Epithelial cell of proximal tubule (primary cell): ENCODE data around the gene CD84. TPM values are rescaled to one million over a fixed set of nuclear protein-coding genes. Genes with fewer than 3 reads are reported as not detected.
"Not testable (repeated sequence)": the region's sequence is repeated elsewhere in the genome, so short reads cannot be mapped to it uniquely, and the experiment has no call there.

ENCODE experiments used
- DNase-seq: peaks from one replicate; pipeline ENCODE4 v3.0.0-alpha.2; 2011; ENCODE audit warnings: low read depth
- H3K4me3 ChIP-seq: 2 replicates; pipeline ENCODE4 v1.5.1; 2011; ENCODE audit warnings: low read depth, mild to moderate bottlenecking, low read length
- CTCF ChIP-seq: conservative IDR thresholded peaks from 2 replicates; pipeline ENCODE4 v1.5.1; 2012; ENCODE audit warnings: low read depth, mild to moderate bottlenecking, low read length
- total RNA-seq: library from RNA; depleted of rRNA; stranded (reverse); fragments of >200 nt; gene quantifications from 2 replicates; pipeline ENCODE4 v1.2.3, GENCODE V29; 2015

CD84 gene
- total RNA-seq = not detected in 2 replicates

GRCh38 chr1:160579216-160579701 is at the start of gene CD84:
TSS of gene CD84 (minus strand) at chr1:160579496. CDS start at chr1:160579437, 59 bp downstream.
- no peak within 1 kb of the TSS for H3K4me3 ChIP-seq
- no peak for DNase-seq
- TF ChIP-seq CTCF = no peak

- TF ChIP-seq CTCF = no peak
- DNase-seq = no peak
Measured at GRCh38 chr1:160628799-160629263, 49.5 kb upstream of the CD84 start.

GRCh38 chr1:160627677-160628289 is 48.5 kb upstream of the CD84 start:
- not testable (repeated sequence) for DNase-seq, H3K4me3 ChIP-seq

More at GRCh38 chr1:160628799-160629263, 49.5 kb upstream of the CD84 start:
- no peak overlapping the region for H3K4me3 ChIP-seq

GRCh38 chr1:160626509-160627342 is 47.4 kb upstream of the CD84 start:
- no peak overlapping the region for H3K4me3 ChIP-seq
- DNase-seq = no peak
- no peak for TF ChIP-seq CTCF

- H3K4me3 ChIP-seq = no peak overlapping the region
- DNase-seq = no peak
- TF ChIP-seq CTCF = no peak
Measured at GRCh38 chr1:160625725-160626498, 46.6 kb upstream of the CD84 start.

GRCh38 chr1:160625321-160625720 is 46.0 kb upstream of the CD84 start:
- H3K4me3 ChIP-seq = no peak overlapping the region
- no peak for DNase-seq
- no peak for TF ChIP-seq CTCF

GRCh38 chr1:160624464-160624863 is 45.2 kb upstream of the CD84 start:
- TF ChIP-seq CTCF = no peak
- DNase-seq = no peak
- H3K4me3 ChIP-seq = no peak overlapping the region
